GM19463 (cell line): ENCODE measurements around the gene LOXL4.

Experiments used
- ATAC-seq: cut with Tn5 transposase; IDR thresholded peaks from one replicate; pipeline ENCODE4 v1.9.1; 2021; ENCODE audit warnings: mild to moderate bottlenecking, moderate library complexity; ENCODE audit not compliant: unreplicated experiment

LOXL4 gene

GRCh38 chr10:98295401-98295811, 27.4 kb upstream of the LOXL4 start:
- no peak for ATAC-seq

DNA sequence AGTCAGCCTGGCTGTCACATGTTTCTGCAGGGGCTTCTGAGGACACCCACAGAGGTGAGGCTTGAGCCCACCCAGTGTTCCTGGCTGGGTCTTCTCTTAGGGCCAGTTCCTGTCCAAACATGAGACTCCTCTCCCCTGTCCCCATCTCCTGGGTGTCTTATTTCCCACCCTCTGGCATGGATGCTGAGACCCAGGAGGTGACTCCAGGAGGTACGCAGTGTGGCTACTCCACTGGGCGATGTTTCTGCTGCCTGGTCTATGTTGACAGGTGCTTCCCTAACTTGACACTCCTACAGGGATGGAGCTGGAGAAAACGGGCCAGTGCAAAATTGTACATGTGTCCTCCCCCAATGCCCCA, 26.3 kb upstream of the LOXL4 start:
- no peak for ATAC-seq

- ATAC-seq = no peak
Measured at GRCh38 chr10:98293550-98294269, 25.7 kb upstream of the LOXL4 start.

DNA sequence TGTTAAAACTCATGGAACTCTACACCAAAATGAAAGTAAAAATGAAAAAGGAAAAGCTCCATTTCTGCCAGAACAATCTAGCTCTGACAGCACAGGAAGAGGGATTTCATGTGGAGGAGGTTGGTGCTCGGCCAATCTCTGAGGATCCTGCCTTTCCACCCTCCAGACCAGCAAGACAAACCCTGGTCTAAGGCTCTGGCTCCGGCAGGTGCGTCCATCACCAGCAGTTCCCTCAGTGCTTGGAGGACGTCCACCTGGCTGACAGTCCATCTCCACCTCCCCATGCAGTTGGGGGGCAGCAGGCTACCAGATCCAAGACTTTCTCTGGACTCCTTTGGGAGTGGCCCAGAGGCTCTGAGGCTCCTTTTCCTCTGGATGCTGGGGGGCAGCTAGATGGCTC, 25.0 kb upstream of the LOXL4 start:
- no peak for ATAC-seq

GRCh38 chr10:98289802-98290209, 21.8 kb upstream of the LOXL4 start:
- ATAC-seq = no peak

- ATAC-seq = no peak
Measured at GRCh38 chr10:98287321-98287720, 19.3 kb upstream of the LOXL4 start.

GRCh38 chr10:98286419-98286818, 18.4 kb upstream of the LOXL4 start:
- no peak for ATAC-seq

DNA sequence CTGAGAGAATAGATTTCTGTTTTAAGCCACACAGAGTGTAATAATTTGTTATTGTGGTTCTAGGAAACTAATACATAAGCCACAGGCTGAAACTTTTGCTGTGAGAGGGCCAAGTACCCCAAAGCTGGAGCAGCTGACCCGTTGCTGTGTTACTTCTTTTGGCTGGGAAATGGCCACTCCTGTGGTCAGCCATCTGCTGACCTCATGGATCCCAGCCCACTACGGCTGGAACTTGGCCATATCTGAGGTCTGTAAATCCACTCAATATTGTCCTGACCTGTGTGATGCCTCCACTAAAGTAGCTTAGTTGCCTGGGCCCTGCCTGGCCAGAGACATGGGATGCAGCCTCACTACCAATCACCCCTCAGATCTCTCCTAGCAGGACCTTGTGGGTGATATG, 17.4 kb upstream of the LOXL4 start:
- ATAC-seq = no peak

DNA sequence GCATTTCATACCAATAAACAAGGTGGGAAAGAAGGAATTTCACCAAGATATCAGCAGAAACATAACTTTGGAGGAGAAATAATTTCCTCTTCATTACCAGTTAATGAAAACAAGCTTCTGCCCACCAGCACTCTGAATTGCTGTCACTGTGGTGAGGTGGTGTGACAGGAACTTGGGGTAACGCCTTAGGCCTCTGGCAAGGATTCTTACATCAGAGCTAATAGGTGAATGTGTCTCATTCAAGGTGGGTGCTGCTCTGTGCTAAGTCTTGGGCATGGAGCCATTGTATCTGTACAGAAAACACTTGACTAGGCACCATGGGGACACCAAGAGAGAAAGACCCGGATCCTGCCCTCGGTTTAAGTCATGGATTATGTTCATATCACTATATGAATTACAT, 8.3 kb upstream of the LOXL4 start:
- ATAC-seq = no peak

- no peak for ATAC-seq
Measured at GRCh38 chr10:98274562-98274961, 6.6 kb upstream of the LOXL4 start.

DNA sequence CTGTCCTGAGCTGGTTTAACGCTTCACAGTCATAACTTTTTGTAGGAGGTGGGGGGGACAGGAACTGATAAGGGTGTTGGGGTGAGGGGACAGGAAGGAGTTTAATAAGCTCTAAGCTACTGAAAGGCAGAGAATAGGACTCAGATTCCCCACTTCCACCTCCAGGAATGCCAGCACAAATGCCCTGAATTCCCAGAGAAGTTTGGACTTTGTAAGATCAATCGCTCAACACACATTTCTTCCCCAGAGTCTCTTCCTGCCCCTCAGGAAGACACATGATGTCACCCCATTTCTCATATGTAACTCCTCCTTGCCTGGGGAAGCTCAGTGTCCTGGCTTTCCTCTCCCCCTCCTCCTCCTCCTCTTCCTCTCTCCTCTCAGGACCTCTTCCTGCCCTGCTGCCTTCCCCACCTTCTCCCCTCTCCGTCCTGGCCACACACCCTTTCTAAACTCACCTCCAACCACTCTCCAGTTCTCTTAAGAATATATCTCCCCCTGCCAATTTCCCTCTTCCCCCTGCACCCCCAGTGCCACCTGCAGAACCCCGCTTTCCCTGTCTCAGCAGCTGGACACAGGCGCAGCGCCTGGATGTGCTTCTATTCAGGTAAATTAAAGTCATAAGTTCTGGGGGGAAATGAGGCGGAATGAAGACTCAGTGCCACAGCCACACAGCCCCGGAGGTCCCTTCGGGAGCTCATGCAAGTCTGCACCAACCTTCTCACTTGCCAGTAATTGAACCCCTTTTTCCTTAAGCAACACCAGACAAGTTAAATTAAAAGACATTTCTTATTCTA, 5.3 kb upstream of the LOXL4 start:
- ATAC-seq = no peak

- no peak for ATAC-seq
Measured at GRCh38 chr10:98272656-98273055, 4.7 kb upstream of the LOXL4 start.

DNA sequence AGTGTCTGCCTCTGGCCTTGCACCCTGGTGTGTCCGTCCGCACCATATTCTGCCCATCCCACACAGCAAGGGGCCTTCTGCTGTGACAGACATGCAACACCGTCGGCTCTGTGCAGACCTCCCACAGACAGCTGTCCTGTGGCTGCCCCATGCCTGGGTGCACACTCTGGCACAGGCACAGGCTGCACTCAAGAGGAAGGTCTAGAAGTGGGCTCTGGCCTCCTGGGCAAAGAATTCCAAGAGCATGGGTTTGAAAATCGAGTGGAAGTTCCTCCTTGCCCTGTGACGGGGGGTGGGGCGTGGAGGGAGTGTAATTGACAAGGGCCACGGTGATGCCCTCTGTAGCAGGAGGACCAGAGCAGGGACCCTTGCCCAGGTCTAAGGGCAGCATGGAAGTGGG, 4.3 kb upstream of the LOXL4 start:
- ATAC-seq = no peak

DNA sequence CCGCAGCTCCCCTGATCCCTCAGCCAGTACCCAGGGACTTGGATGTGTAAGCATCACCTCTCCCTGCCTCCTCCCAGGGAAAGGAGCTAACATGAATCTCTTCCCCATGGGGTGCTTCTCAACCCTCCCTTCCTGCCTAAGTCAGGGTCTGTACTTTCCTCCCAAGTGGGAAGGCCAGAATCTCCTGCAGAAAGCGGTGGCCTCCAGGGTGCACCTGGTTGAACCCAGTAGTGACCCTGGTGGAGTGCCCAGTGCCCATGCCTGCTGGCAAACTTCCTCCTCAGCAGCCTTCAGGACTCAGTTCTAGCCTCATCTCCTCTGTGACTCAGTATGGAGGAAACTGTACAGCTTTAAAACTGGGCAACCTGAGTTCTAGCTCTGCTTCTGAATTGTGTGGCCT, 2.8 kb upstream of the LOXL4 start:
- no peak for ATAC-seq

GRCh38 chr10:98270073-98270740, 2.2 kb upstream of the LOXL4 start:
- ATAC-seq = no peak

DNA sequence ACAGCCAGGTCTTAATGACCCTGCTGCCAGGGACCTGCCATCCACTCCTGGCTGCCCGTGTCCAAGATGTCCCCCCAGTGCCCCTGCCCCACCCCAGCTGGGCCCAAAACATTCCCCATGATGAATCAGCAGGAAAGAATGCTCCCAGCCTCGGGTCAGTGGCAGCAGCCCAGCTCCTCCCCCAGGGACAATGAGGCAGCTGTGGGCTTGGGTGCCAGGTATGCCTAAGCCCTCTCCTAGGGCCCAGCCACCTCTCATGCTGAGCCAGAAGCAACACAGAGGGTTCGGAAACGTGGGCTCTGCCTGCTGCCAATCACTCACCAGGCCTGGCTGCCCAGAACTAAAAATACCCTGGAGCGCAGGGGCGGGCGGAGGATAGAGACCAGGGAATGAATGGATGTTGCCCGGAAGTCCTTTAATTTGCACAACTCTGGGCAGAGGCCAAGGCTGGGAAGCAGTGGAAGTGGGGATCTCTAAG, 1.5 kb upstream of the LOXL4 start:
- no peak for ATAC-seq

GRCh38 chr10:98268694-98269431, 869 bp upstream of the LOXL4 start:
- no peak for ATAC-seq

GRCh38 chr10:98267069-98267893, 713 bp downstream of the LOXL4 start:
- ATAC-seq = no peak

GRCh38 chr10:98266647-98267046, 1.3 kb downstream of the LOXL4 start:
- ATAC-seq = no peak
